HG03280 (cell line): ENCODE data around the gene PGAP1.

Experiments used
- ATAC-seq: cut with Tn5 transposase; IDR thresholded peaks from one replicate; pipeline ENCODE4 v1.9.1; 2021; ENCODE audit warnings: mild to moderate bottlenecking, moderate library complexity; ENCODE audit not compliant: unreplicated experiment

The PGAP1 gene

GRCh38 chr2:196899976-196900375, 26.5 kb downstream of the PGAP1 start:
- ATAC-seq = no peak

GRCh38 chr2:196891136-196891535, 35.4 kb downstream of the PGAP1 start:
- no peak for ATAC-seq

GRCh38 chr2:196887431-196887830, 39.1 kb downstream of the PGAP1 start:
- no peak for ATAC-seq

GRCh38 chr2:196884368-196884767, 42.1 kb downstream of the PGAP1 start:
- ATAC-seq = no peak

GRCh38 chr2:196876364-196876763, 50.1 kb downstream of the PGAP1 start:
- ATAC-seq = no peak

GRCh38 chr2:196875414-196875813, 51.1 kb downstream of the PGAP1 start:
- no peak for ATAC-seq

- no peak for ATAC-seq
These were observed 53.0 kb downstream of the PGAP1 start for GRCh38 chr2:196873511-196873910.

GRCh38 chr2:196854629-196855028, 71.9 kb downstream of the PGAP1 start:
- no peak for ATAC-seq

GRCh38 chr2:196853301-196854087, 73.0 kb downstream of the PGAP1 start:
- no peak for ATAC-seq

- no peak for ATAC-seq
These were observed 75.4 kb downstream of the PGAP1 start for GRCh38 chr2:196851088-196851487.

- ATAC-seq = no peak
These were observed 76.6 kb downstream of the PGAP1 start for GRCh38 chr2:196849895-196850294.

GRCh38 chr2:196846295-196846694, 80.2 kb downstream of the PGAP1 start:
- ATAC-seq = no peak

GRCh38 chr2:196845371-196845770, 81.1 kb downstream of the PGAP1 start:
- no peak for ATAC-seq

- ATAC-seq = no peak
These were observed 86.3 kb downstream of the PGAP1 start for GRCh38 chr2:196840171-196840570.

- no peak for ATAC-seq
These were observed 86.9 kb downstream of the PGAP1 start for GRCh38 chr2:196839574-196839973.

- ATAC-seq = no peak
These were observed 90.1 kb downstream of the PGAP1 start for GRCh38 chr2:196836440-196836839.

GRCh38 chr2:196830701-196831100, 95.8 kb downstream of the PGAP1 start:
- no peak for ATAC-seq

- no peak for ATAC-seq
These were observed 99.2 kb downstream of the PGAP1 start for GRCh38 chr2:196827356-196827755.

- no peak for ATAC-seq
These were observed 102.6 kb downstream of the PGAP1 start for GRCh38 chr2:196823750-196824522.

- ATAC-seq = no peak
These were observed 105.3 kb downstream of the PGAP1 start for GRCh38 chr2:196821195-196821594.

- no peak for ATAC-seq
These were observed 117.2 kb downstream of the PGAP1 start, which contains the start of gene C2orf66 for GRCh38 chr2:196809260-196809659. Gene C2orf66 (minus strand): TSS chr2:196809355. CDS start chr2:196809336, 19 bp downstream.

GRCh38 chr2:196808083-196808665, 118.3 kb downstream of the PGAP1 start:
- ATAC-seq = no peak
